ENCODE results near the gene PPM1A.

The PPM1A gene

GRCh38 chr14:60226298-60226697 lies 22.7 kb upstream of the PPM1A start:
- no peak overlapping the region for H2BK5ac ChIP-seq (ENCODE audit: low read length)
- H3K23ac ChIP-seq (ENCODE audit: low read depth, low read length, poor library complexity) = no peak overlapping the region
- no peak overlapping the region for H3K18ac ChIP-seq (ENCODE audit: low read length)
- H2AFZ ChIP-seq (ENCODE audit: low read length) = no peak overlapping the region
- H2AK5ac ChIP-seq (ENCODE audit: low read depth, low read length) = no peak overlapping the region
- H4K8ac ChIP-seq (ENCODE audit: low read depth, low read length) = no peak overlapping the region
- peaks cover 0 to 4% (median 0%) of the 10 kb centered on the region in 3 experiments for H3K27me3 ChIP-seq (ENCODE audit: control insufficient read depth in 3 of 3, insufficient read depth in 3 of 3, low read depth in 1 of 3, low read length in 3 of 3)
- no peak overlapping the region for H3K27ac ChIP-seq (replicated peaks; ENCODE audit: low read length)
- no peak overlapping the region for H3K9ac ChIP-seq (ENCODE audit: low read depth, low read length, poor library complexity)
- H2BK120ac ChIP-seq (ENCODE audit: low read depth, low read length) = no peak overlapping the region
- H4K91ac ChIP-seq (ENCODE audit: low read depth, low read length, poor library complexity) = no peak overlapping the region
- WGBS, 2 donors (ENCODE audit: extremely low coverage in 2 of 2, insufficient read length in 2 of 2, insufficient replicate concordance in 1 of 2) = no CpG with 5 or more reads among the region's 2 CpGs
- H3K4me2 ChIP-seq (ENCODE audit: insufficient read depth, low read length, poor library complexity, severe bottlenecking) = no peak overlapping the region
- H3K4me1 ChIP-seq (ENCODE audit: control insufficient read depth in 2 of 2, insufficient read depth in 1 of 2, low read depth in 1 of 2, low read length in 2 of 2) = no peaks in the 10 kb centered on the region
- H3K4me3 ChIP-seq (ENCODE audit: low read length in 2 of 2) = no peak overlapping the region
- H3K36me3 ChIP-seq (replicated peaks in 1 of 2; ENCODE audit: control insufficient read depth in 2 of 2, insufficient read depth in 2 of 2, low read length in 2 of 2) = no peaks in the 10 kb centered on the region
- no peak for DNase-seq (ENCODE audit: low spot score)
- no peaks in the 10 kb centered on the region for H3K79me1 ChIP-seq (ENCODE audit: low read depth, low read length)
- H3K9me3 ChIP-seq (replicated peaks in 1 of 2; ENCODE audit: control insufficient read depth in 2 of 2, insufficient read depth in 1 of 2, low read depth in 1 of 2, low read length in 2 of 2) = no peaks in the 10 kb centered on the region
- H2BK15ac ChIP-seq (ENCODE audit: low read length) = no peak overlapping the region
- no peak overlapping the region for H3K4ac ChIP-seq (ENCODE audit: low read length)
- no peak overlapping the region for H2BK12ac ChIP-seq (ENCODE audit: low read length)
- H3K14ac ChIP-seq (ENCODE audit: low read length) = no peak overlapping the region

DNA sequence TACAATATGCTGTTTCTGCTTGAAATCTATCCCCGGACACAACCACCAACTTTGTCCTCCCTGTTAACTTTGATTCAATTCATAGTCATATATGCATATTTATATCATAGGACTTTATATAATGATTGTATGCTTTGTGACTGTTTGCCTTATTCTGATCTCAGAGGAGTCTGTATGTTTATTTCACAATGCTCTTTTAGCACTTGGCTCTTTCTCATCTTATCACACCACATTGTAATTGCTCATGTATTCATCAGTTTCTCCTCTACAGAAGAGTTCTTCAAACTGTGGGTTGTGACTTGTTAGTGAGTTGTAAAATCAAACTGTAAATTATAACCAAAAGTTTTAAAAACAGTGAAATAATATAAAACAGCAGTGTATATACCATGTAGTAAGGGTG lies 21.7 kb upstream of the PPM1A start:
- Histone ChIP-seq H2AK5ac (ENCODE audit: low read depth, low read length) (no peak overlapping the region), H3K27me3 (ENCODE audit: control insufficient read depth in 3 of 3, insufficient read depth in 3 of 3, low read depth in 1 of 3, low read length in 3 of 3) (peaks cover 0 to 4% (median 0%) of the 10 kb centered on the region in 3 experiments), H3K36me3 (replicated peaks in 1 of 2; ENCODE audit: control insufficient read depth in 2 of 2, insufficient read depth in 2 of 2, low read length in 2 of 2) (no peaks in the 10 kb centered on the region), H3K23ac (ENCODE audit: low read depth, low read length, poor library complexity) (no peak overlapping the region), H3K79me1 (ENCODE audit: low read depth, low read length) (no peaks in the 10 kb centered on the region), H4K8ac (ENCODE audit: low read depth, low read length) (no peak overlapping the region), H3K27ac (replicated peaks; ENCODE audit: low read length) (no peak overlapping the region), H3K4me3 (ENCODE audit: low read length in 2 of 2) (no peak overlapping the region), H3K18ac (ENCODE audit: low read length) (no peak overlapping the region), H3K4ac (ENCODE audit: low read length) (no peak overlapping the region), H3K4me2 (ENCODE audit: insufficient read depth, low read length, poor library complexity, severe bottlenecking) (no peak overlapping the region), H2AFZ (ENCODE audit: low read length) (no peak overlapping the region), H2BK120ac (ENCODE audit: low read depth, low read length) (no peak overlapping the region), H3K9ac (ENCODE audit: low read depth, low read length, poor library complexity) (no peak overlapping the region), H4K91ac (ENCODE audit: low read depth, low read length, poor library complexity) (no peak overlapping the region), H2BK15ac (ENCODE audit: low read length) (no peak overlapping the region), H2BK5ac (ENCODE audit: low read length) (no peak overlapping the region), H3K9me3 (replicated peaks in 1 of 2; ENCODE audit: control insufficient read depth in 2 of 2, insufficient read depth in 1 of 2, low read depth in 1 of 2, low read length in 2 of 2) (no peaks in the 10 kb centered on the region), H3K4me1 (ENCODE audit: control insufficient read depth in 2 of 2, insufficient read depth in 1 of 2, low read depth in 1 of 2, low read length in 2 of 2) (no peaks in the 10 kb centered on the region), H2BK12ac (ENCODE audit: low read length) (no peak overlapping the region), H3K14ac (ENCODE audit: low read length) (no peak overlapping the region)
- WGBS, 2 donors (ENCODE audit: extremely low coverage in 2 of 2, insufficient read length in 2 of 2, insufficient replicate concordance in 1 of 2) = no CpG with 5 or more reads among the region's 1 CpG
- DNase-seq (ENCODE audit: low spot score) = no peak

GRCh38 chr14:60229614-60230013 lies 19.4 kb upstream of the PPM1A start:
- H3K4me2 ChIP-seq (ENCODE audit: insufficient read depth, low read length, poor library complexity, severe bottlenecking) = no peak overlapping the region
- H3K27me3 ChIP-seq (ENCODE audit: control insufficient read depth in 3 of 3, insufficient read depth in 3 of 3, low read depth in 1 of 3, low read length in 3 of 3) = peaks cover 0 to 2% (median 0%) of the 10 kb centered on the region in 3 experiments
- no peak overlapping the region for H3K4ac ChIP-seq (ENCODE audit: low read length)
- no peak overlapping the region for H3K27ac ChIP-seq (replicated peaks; ENCODE audit: low read length)
- H3K23ac ChIP-seq (ENCODE audit: low read depth, low read length, poor library complexity) = no peak overlapping the region
- H3K9ac ChIP-seq (ENCODE audit: low read depth, low read length, poor library complexity) = no peak overlapping the region
- no peak overlapping the region for H3K18ac ChIP-seq (ENCODE audit: low read length)
- no peak overlapping the region for H2BK5ac ChIP-seq (ENCODE audit: low read length)
- no peaks in the 10 kb centered on the region for H3K36me3 ChIP-seq (replicated peaks in 1 of 2; ENCODE audit: control insufficient read depth in 2 of 2, insufficient read depth in 2 of 2, low read length in 2 of 2)
- no peaks in the 10 kb centered on the region for H3K4me1 ChIP-seq (ENCODE audit: control insufficient read depth in 2 of 2, insufficient read depth in 1 of 2, low read depth in 1 of 2, low read length in 2 of 2)
- H2BK12ac ChIP-seq (ENCODE audit: low read length) = no peak overlapping the region
- no peak for DNase-seq (ENCODE audit: low spot score)
- no peak overlapping the region for H2AK5ac ChIP-seq (ENCODE audit: low read depth, low read length)
- no peak overlapping the region for H4K91ac ChIP-seq (ENCODE audit: low read depth, low read length, poor library complexity)
- no peak overlapping the region for H3K4me3 ChIP-seq (ENCODE audit: low read length in 2 of 2)
- no peak overlapping the region for H2BK15ac ChIP-seq (ENCODE audit: low read length)
- H2BK120ac ChIP-seq (ENCODE audit: low read depth, low read length) = no peak overlapping the region
- no peak overlapping the region for H2AFZ ChIP-seq (ENCODE audit: low read length)
- no peak overlapping the region for H4K8ac ChIP-seq (ENCODE audit: low read depth, low read length)
- no peaks in the 10 kb centered on the region for H3K9me3 ChIP-seq (replicated peaks in 1 of 2; ENCODE audit: control insufficient read depth in 2 of 2, insufficient read depth in 1 of 2, low read depth in 1 of 2, low read length in 2 of 2)
- no peaks in the 10 kb centered on the region for H3K79me1 ChIP-seq (ENCODE audit: low read depth, low read length)
- no peak overlapping the region for H3K14ac ChIP-seq (ENCODE audit: low read length)

- Histone ChIP-seq H3K9me3 (replicated peaks in 1 of 2; ENCODE audit: control insufficient read depth in 2 of 2, insufficient read depth in 1 of 2, low read depth in 1 of 2, low read length in 2 of 2) (no peaks in the 10 kb centered on the region), H3K9ac (ENCODE audit: low read depth, low read length, poor library complexity) (no peak overlapping the region), H3K36me3 (replicated peaks in 1 of 2; ENCODE audit: control insufficient read depth in 2 of 2, insufficient read depth in 2 of 2, low read length in 2 of 2) (no peaks in the 10 kb centered on the region), H2BK15ac (ENCODE audit: low read length) (no peak overlapping the region), H2BK120ac (ENCODE audit: low read depth, low read length) (no peak overlapping the region), H3K4ac (ENCODE audit: low read length) (no peak overlapping the region), H3K4me1 (ENCODE audit: control insufficient read depth in 2 of 2, insufficient read depth in 1 of 2, low read depth in 1 of 2, low read length in 2 of 2) (no peaks in the 10 kb centered on the region), H3K27ac (replicated peaks; ENCODE audit: low read length) (no peak overlapping the region), H3K4me3 (ENCODE audit: low read length in 2 of 2) (no peak overlapping the region), H4K91ac (ENCODE audit: low read depth, low read length, poor library complexity) (no peak overlapping the region), H3K23ac (ENCODE audit: low read depth, low read length, poor library complexity) (no peak overlapping the region), H4K8ac (ENCODE audit: low read depth, low read length) (no peak overlapping the region), H2BK5ac (ENCODE audit: low read length) (no peak overlapping the region), H2AK5ac (ENCODE audit: low read depth, low read length) (no peak overlapping the region), H3K27me3 (ENCODE audit: control insufficient read depth in 3 of 3, insufficient read depth in 3 of 3, low read depth in 1 of 3, low read length in 3 of 3) (no peaks in the 10 kb centered on the region), H2AFZ (ENCODE audit: low read length) (no peak overlapping the region), H3K79me1 (ENCODE audit: low read depth, low read length) (no peaks in the 10 kb centered on the region), H3K4me2 (ENCODE audit: insufficient read depth, low read length, poor library complexity, severe bottlenecking) (no peak overlapping the region), H3K18ac (ENCODE audit: low read length) (no peak overlapping the region), H3K14ac (ENCODE audit: low read length) (no peak overlapping the region), H2BK12ac (ENCODE audit: low read length) (no peak overlapping the region)
- WGBS, 2 donors (ENCODE audit: extremely low coverage in 2 of 2, insufficient read length in 2 of 2, insufficient replicate concordance in 1 of 2) = no CpG with 5 or more reads among the region's 1 CpG
- no peak for DNase-seq (ENCODE audit: low spot score)
These were observed 16.8 kb upstream of the PPM1A start for GRCh38 chr14:60232185-60232584.

Data from neuronal stem cell (in vitro differentiated cells).